Measurements from ENCODE around the gene BRSK2. TPM values are rescaled to one million over a fixed set of nuclear protein-coding genes. Genes with fewer than 3 reads are reported as not detected.

BRSK2 gene
- polyA plus RNA-seq, 1 of the 3 experiments (the other 2 are of a cell fraction), result 0.64 TPM

DNA sequence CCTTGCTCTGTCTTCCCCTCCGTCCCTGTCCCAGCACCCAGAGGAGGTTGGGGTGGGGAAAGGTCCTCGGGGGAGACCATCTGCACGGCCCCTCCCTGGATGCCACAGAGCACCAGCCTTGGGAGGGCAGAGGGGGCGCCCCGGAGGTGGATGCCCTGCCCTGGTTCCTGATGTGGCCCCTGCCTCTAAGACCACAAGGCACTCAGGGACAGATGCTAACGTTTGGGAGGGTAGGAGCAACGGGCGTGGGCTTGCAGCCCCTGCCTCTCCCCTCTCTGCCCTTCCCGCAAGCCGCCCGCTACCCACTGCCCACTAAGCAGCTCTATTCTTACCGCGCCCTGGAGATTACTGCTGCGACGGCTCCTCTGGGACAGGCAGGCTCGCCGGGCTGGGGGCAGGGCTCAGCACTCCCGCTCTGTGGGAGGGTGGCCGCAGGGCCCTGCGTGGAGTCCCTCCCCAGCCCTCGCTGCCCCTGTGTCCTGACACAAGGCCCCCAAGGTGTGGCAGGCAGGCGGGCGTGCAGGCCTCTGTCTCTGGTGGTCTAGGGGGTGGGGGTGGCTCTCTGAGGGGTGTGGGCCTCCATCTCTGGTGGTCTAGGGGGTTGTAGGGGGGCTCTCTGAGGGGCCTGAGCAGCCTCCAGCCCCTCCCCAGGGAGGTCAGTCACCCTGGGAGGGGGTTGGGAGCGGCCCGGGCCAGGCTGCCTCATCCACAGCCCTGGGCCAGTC, 14.9 kb downstream of the BRSK2 start:
- DNase-seq, result no peak
- CTCF ChIA-PET, result interaction anchor here (1.2 kb wide), 1 partner anchor 225 kb away, joined by 3 read pairs; the partner anchor contains the start of gene KRTAP5-5
- WGBS (ENCODE audit: low lambda C conversion rate), result 33% methylated on average over 4 of the region's 25 CpGs

DNA sequence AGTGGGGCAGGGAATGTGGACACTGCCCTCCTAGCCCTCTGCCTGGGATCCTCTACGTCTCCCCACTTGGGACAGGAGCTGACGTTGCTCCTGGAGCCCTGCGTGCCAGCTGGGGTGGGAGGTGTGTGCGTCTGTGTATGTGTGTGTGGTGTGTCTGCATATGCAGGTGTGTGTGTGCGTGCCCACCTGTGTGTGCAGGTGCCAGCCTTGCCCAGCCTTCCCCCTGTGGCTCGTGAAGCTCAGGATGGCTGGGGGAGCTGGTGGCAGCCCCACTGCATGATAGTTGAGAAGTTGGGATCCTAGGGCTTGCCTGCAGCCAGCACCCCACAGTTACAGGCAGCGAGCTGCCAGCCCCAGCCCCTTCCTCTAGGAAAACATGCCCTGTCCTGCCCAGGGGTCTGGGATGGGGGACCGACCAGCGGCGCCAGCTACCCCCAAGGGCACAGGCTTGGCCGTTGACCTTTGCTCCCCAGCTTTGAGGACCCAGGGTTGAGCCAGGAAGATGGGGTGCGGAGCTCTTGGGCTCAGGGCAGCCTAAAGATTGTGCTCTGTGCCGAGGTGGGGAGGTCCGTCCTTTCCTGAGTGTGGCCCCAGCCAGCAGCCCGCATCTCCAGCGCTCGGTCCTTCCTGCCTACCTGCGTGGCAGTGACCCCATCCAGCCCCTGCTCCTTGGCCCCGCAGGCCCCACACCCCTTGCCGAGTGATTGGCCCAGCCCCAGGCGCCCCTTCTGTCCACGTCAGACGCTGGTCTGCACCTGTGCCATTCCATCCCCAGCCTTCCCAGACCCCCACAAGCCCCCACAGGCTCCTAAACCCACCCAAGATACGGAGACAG, 15.7 kb downstream of the BRSK2 start:
- Histone ChIP-seq H3K27me3 (ENCODE audit: insufficient read depth) (no peaks in the 10 kb centered on the region), H3K27ac (ENCODE audit: low read depth in 2 of 2, low read length in 1 of 2) (no peak overlapping the region; a peak in 1 of 4 replicates), H3K4me1 (ENCODE audit: control insufficient read depth in 1 of 2, insufficient read depth in 2 of 2, low read depth in 1 of 2, low read length in 1 of 2) (peaks cover 0 to 49% of the 10 kb centered on the region in 2 experiments; a peak in 1 of 4 replicates), H3F3A (replicated peaks; ENCODE audit: insufficient read depth) (no peaks in the 10 kb centered on the region), H3K4me2 (no peak overlapping the region), H3K9me2 (no peaks in the 10 kb centered on the region), H3K9me3 (no peaks in the 10 kb centered on the region), H3K36me3 (replicated peaks in 1 of 2; ENCODE audit: control insufficient read depth in 1 of 2, insufficient read depth in 2 of 2, low read length in 1 of 2) (no peaks in the 10 kb centered on the region), H3K79me2 (ENCODE audit: insufficient read depth) (no peaks in the 10 kb centered on the region), H2AFZ (ENCODE audit: low read depth) (no peak overlapping the region), H4K20me1 (ENCODE audit: insufficient read depth) (no peaks in the 10 kb centered on the region), H3K9ac (no peak overlapping the region), H3K4me3 (ENCODE audit: low read depth in 2 of 2, low read length in 1 of 2) (no peak overlapping the region)
- ChIA-PET POLR2A (no interaction called here), CTCF (interaction anchor here (1.2 kb wide), 1 partner anchor 224 kb away, joined by 3 read pairs; the partner anchor contains the start of gene KRTAP5-5)
- WGBS (ENCODE audit: low lambda C conversion rate), result 62% methylated on average over 16 of the region's 24 CpGs
- no peak for DNase-seq
- TF ChIP-seq, protein P1, sequence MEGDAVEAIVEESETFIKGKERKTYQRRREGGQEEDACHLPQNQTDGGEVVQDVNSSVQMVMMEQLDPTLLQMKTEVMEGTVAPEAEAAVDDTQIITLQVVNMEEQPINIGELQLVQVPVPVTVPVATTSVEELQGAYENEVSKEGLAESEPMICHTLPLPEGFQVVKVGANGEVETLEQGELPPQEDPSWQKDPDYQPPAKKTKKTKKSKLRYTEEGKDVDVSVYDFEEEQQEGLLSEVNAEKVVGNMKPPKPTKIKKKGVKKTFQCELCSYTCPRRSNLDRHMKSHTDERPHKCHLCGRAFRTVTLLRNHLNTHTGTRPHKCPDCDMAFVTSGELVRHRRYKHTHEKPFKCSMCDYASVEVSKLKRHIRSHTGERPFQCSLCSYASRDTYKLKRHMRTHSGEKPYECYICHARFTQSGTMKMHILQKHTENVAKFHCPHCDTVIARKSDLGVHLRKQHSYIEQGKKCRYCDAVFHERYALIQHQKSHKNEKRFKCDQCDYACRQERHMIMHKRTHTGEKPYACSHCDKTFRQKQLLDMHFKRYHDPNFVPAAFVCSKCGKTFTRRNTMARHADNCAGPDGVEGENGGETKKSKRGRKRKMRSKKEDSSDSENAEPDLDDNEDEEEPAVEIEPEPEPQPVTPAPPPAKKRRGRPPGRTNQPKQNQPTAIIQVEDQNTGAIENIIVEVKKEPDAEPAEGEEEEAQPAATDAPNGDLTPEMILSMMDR (IDR thresholded peaks at IDR 0.05), result no peak
- no peak for TF ChIP-seq GABPA (IDR thresholded peaks at IDR 0.05; ENCODE audit: low read depth)
- no peak for TF ChIP-seq MEF2A (IDR thresholded peaks at IDR 0.05; ENCODE audit: borderline replicate concordance, low read depth)
- TF ChIP-seq NRF1 (IDR thresholded peaks at IDR 0.05; ENCODE audit: low read depth, low read length), result no peak
- no peak for TF ChIP-seq RAD21 (IDR thresholded peaks at IDR 0.05; ENCODE audit: low read length)
- TF ChIP-seq, protein P2, sequence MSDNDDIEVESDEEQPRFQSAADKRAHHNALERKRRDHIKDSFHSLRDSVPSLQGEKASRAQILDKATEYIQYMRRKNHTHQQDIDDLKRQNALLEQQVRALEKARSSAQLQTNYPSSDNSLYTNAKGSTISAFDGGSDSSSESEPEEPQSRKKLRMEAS (IDR thresholded peaks at IDR 0.05; ENCODE audit: low read depth), result no peak
- TF ChIP-seq FOSL2 (IDR thresholded peaks at IDR 0.05; ENCODE audit: borderline replicate concordance, low read depth), result no peak
- no peak for TF ChIP-seq EZH2phosphoT487 (IDR thresholded peaks at IDR 0.05; ENCODE audit: borderline replicate concordance, low read depth)
- TF ChIP-seq, protein P3, sequence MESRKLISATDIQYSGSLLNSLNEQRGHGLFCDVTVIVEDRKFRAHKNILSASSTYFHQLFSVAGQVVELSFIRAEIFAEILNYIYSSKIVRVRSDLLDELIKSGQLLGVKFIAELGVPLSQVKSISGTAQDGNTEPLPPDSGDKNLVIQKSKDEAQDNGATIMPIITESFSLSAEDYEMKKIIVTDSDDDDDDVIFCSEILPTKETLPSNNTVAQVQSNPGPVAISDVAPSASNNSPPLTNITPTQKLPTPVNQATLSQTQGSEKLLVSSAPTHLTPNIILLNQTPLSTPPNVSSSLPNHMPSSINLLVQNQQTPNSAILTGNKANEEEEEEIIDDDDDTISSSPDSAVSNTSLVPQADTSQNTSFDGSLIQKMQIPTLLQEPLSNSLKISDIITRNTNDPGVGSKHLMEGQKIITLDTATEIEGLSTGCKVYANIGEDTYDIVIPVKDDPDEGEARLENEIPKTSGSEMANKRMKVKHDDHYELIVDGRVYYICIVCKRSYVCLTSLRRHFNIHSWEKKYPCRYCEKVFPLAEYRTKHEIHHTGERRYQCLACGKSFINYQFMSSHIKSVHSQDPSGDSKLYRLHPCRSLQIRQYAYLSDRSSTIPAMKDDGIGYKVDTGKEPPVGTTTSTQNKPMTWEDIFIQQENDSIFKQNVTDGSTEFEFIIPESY (IDR thresholded peaks at IDR 0.05; ENCODE audit: borderline replicate concordance, low read depth), result no peak
- TF ChIP-seq, protein P4, sequence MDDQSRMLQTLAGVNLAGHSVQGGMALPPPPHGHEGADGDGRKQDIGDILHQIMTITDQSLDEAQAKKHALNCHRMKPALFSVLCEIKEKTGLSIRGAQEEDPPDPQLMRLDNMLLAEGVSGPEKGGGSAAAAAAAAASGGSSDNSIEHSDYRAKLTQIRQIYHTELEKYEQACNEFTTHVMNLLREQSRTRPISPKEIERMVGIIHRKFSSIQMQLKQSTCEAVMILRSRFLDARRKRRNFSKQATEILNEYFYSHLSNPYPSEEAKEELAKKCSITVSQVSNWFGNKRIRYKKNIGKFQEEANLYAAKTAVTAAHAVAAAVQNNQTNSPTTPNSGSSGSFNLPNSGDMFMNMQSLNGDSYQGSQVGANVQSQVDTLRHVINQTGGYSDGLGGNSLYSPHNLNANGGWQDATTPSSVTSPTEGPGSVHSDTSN (IDR thresholded peaks at IDR 0.05), result no peak
- TF ChIP-seq, protein P5, sequence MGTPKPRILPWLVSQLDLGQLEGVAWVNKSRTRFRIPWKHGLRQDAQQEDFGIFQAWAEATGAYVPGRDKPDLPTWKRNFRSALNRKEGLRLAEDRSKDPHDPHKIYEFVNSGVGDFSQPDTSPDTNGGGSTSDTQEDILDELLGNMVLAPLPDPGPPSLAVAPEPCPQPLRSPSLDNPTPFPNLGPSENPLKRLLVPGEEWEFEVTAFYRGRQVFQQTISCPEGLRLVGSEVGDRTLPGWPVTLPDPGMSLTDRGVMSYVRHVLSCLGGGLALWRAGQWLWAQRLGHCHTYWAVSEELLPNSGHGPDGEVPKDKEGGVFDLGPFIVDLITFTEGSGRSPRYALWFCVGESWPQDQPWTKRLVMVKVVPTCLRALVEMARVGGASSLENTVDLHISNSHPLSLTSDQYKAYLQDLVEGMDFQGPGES (IDR thresholded peaks at IDR 0.05; ENCODE audit: low read depth, low read length), result no peak
- TF ChIP-seq RXRA (IDR thresholded peaks at IDR 0.05; ENCODE audit: borderline replicate concordance, low read depth), result no peak

More for the DNA sequence above, 14.9 kb downstream of the BRSK2 start:
- no peaks in the 10 kb centered on the region for H3K36me3 ChIP-seq (replicated peaks in 1 of 2; ENCODE audit: control insufficient read depth in 1 of 2, insufficient read depth in 2 of 2, low read length in 1 of 2)
- no peak overlapping the region for H3K9ac ChIP-seq
- H2AFZ ChIP-seq (ENCODE audit: low read depth), result no peak overlapping the region
- H3K79me2 ChIP-seq (ENCODE audit: insufficient read depth), result no peaks in the 10 kb centered on the region
- POLR2A ChIA-PET, result no interaction called here
- no peaks in the 10 kb centered on the region for H3K9me3 ChIP-seq
- no peak overlapping the region for H3K4me3 ChIP-seq (ENCODE audit: low read depth in 2 of 2, low read length in 1 of 2)
- H3F3A ChIP-seq (replicated peaks; ENCODE audit: insufficient read depth), result no peaks in the 10 kb centered on the region
- no peaks in the 10 kb centered on the region for H4K20me1 ChIP-seq (ENCODE audit: insufficient read depth)
- H3K27me3 ChIP-seq (ENCODE audit: insufficient read depth), result no peaks in the 10 kb centered on the region
- H3K27ac ChIP-seq (ENCODE audit: low read depth in 2 of 2, low read length in 1 of 2), result no peak overlapping the region
- H3K4me1 ChIP-seq (ENCODE audit: control insufficient read depth in 1 of 2, insufficient read depth in 2 of 2, low read depth in 1 of 2, low read length in 1 of 2), result peaks cover 0 to 55% of the 10 kb centered on the region in 2 experiments; a peak in 1 of 4 replicates
- H3K9me2 ChIP-seq, result no peaks in the 10 kb centered on the region
- H3K4me2 ChIP-seq, result no peak overlapping the region
- TF ChIP-seq CHD2 (IDR thresholded peaks at IDR 0.05; ENCODE audit: low read length, partially characterized antibody) (no peak), POLR2AphosphoS5 (IDR thresholded peaks at IDR 0.05; ENCODE audit: low read depth, low read length) (no peak), TAF1 (IDR thresholded peaks at IDR 0.05; ENCODE audit: borderline replicate concordance, low read depth, low read length) (no peak), TEAD4 (IDR thresholded peaks at IDR 0.05; ENCODE audit: borderline replicate concordance, insufficient read depth) (no peak), NRF1 (IDR thresholded peaks at IDR 0.05; ENCODE audit: low read depth, low read length) (no peak), JUND (IDR thresholded peaks at IDR 0.05) (no peak)
